Caco-2 (cell line): Measurements from ENCODE around the gene ASXL1. TPM values are rescaled to one million over a fixed set of nuclear protein-coding genes. Genes with fewer than 3 reads are reported as not detected.

ENCODE experiments used
- BruUV-seq: library from RNA; stranded (reverse); fragments of 400-500 nt; replicated peaks from 2 replicates; lab custom pipeline; 2021; lab: Mats Ljungman, UMichigan
- CTCF ChIA-PET: fragments of 300-600 bp; sonication (Branson Sonifier 250); formaldehyde crosslinking; loops from one replicate; lab custom pipeline; 2022; ENCODE audit warnings: antibody characterized with exemption; lab: Charles Lee
- POLR2A ChIA-PET: fragments of 300-600 bp; sonication (Branson Sonifier 250); formaldehyde crosslinking; loops from one replicate; lab custom pipeline; 2022; ENCODE audit warnings: antibody characterized with exemption; lab: Charles Lee
- DNase-seq, 2 experiments: peaks; one replicate each; pipeline versions ENCODE4 v3.0.0 to v3.0.0-alpha.2; 2020 to 2022
- H3K27me3 ChIP-seq: replicated peaks from 2 replicates; pipeline ENCODE4 v1.6.0; 2011; ENCODE audit warnings: low read length; ENCODE audit not compliant: control insufficient read depth, insufficient read depth
- H3K36me3 ChIP-seq: 2 replicates; pipeline ENCODE4 v1.5.1; 2011; ENCODE audit warnings: low read length; ENCODE audit not compliant: control insufficient read depth, insufficient read depth
- H3K4me1 ChIP-seq: fragments of 250-450 bp; sonication (Bioruptor Pico); 2 replicates; pipeline ENCODE4 v1.5.1; 2020; ENCODE audit warnings: mild to moderate bottlenecking
- H3K4me3 ChIP-seq: 2 replicates; pipeline ENCODE4 v1.5.1; 2011; ENCODE audit warnings: low read depth, mild to moderate bottlenecking, control low read depth, low read length
- H3K9me3 ChIP-seq: fragments of 250-450 bp; sonication (Bioruptor Pico); 2 replicates; pipeline ENCODE4 v1.5.1; 2020; ENCODE audit warnings: mild to moderate bottlenecking, moderate library complexity
- H3K27ac Mint-ChIP-seq: one replicate; pipeline ENCODE4 v1.8.0; 2022; ENCODE audit warnings: mixed read lengths; ENCODE audit not compliant: unreplicated experiment
- H3K27me3 Mint-ChIP-seq: one replicate; pipeline ENCODE4 v1.8.0; 2022; ENCODE audit warnings: mixed read lengths; ENCODE audit not compliant: insufficient read depth, unreplicated experiment
- H3K36me3 Mint-ChIP-seq: one replicate; pipeline ENCODE4 v1.8.0; 2022; ENCODE audit warnings: mild to moderate bottlenecking, mixed read lengths; ENCODE audit not compliant: insufficient read depth, unreplicated experiment
- H3K4me1 Mint-ChIP-seq: one replicate; pipeline ENCODE4 v1.8.0; 2022; ENCODE audit warnings: low read depth, mixed read lengths; ENCODE audit not compliant: unreplicated experiment
- H3K4me3 Mint-ChIP-seq: one replicate; pipeline ENCODE4 v1.8.0; 2022; ENCODE audit warnings: mild to moderate bottlenecking, moderate library complexity, mixed read lengths; ENCODE audit not compliant: unreplicated experiment
- H3K9me3 Mint-ChIP-seq: one replicate; pipeline ENCODE4 v1.8.0; 2022; ENCODE audit warnings: mixed read lengths; ENCODE audit not compliant: unreplicated experiment
- CTCF ChIP-seq, 2 experiments: fragments of 200-600 bp in 1 of 2; IDR thresholded peaks; 1 replicate in 1 of 2; 2 replicates in 1 of 2; pipeline versions ENCODE4 v1.5.1 to v1.8.0; 2011 to 2022; ENCODE audit warnings: antibody characterized with exemption in 1 of 2, control low read depth in 1 of 2, inconsistent platforms in 1 of 2, low read depth in 1 of 2, low read length in 1 of 2, mild to moderate bottlenecking in 1 of 2, moderate library complexity in 1 of 2; ENCODE audit not compliant: insufficient read depth in 1 of 2, severe bottlenecking in 1 of 2, unreplicated experiment in 1 of 2
- intact Hi-C: fragments of 100-400 bp; cut with micrococcal nuclease; formaldehyde crosslinking; loops from one replicate; pipeline ENCODE4 v1.10.0; 2022; ENCODE audit not compliant: unreplicated experiment
- total RNA-seq: library from RNA; stranded (reverse); gene quantifications from 2 replicates; pipeline ENCODE4 v1.2.3, GENCODE V29; 2022

The ASXL1 gene
- total RNA-seq, 1 experiment from 2014 or later = 226 TPM

GRCh38 chr20:32458061-32458836, 100.1 kb downstream of the ASXL1 start:
- no TSS peak for BruUV-seq
- Histone ChIP-seq H3K27me3 (no peaks in the 10 kb centered on the region), H3K36me3 (peaks cover 17% of the 10 kb centered on the region), H3K9me3 (no peaks in the 10 kb centered on the region), H3K4me1 (no peaks in the 10 kb centered on the region), H3K4me3 (no peak overlapping the region)
- no peak overlapping the region for H3K4me3 Mint-ChIP-seq
- H3K36me3 Mint-ChIP-seq = peaks cover 77% of the 10 kb centered on the region
- no peaks in the 10 kb centered on the region for H3K9me3 Mint-ChIP-seq
- CTCF ChIA-PET = no interaction called here
- intact Hi-C loops = no loop called here
- DNase-seq = no peak
- POLR2A ChIA-PET = no interaction called here
- H3K27me3 Mint-ChIP-seq = no peaks in the 10 kb centered on the region
- no peak for TF ChIP-seq CTCF (IDR thresholded peaks at IDR 0.05; ENCODE audit: insufficient read depth in 1 of 2, low read depth in 1 of 2, low read length in 1 of 2, severe bottlenecking in 1 of 2, unreplicated experiment in 1 of 2)
- H3K27ac Mint-ChIP-seq = peak overlapping the region; percentile 55
- peaks cover 6% of the 10 kb centered on the region for H3K4me1 Mint-ChIP-seq

GRCh38 chr20:32458837-32459220, 100.7 kb downstream of the ASXL1 start:
- ChIA-PET CTCF (no interaction called here), POLR2A (no interaction called here)
- peak overlapping the region; percentile 55 for H3K27ac Mint-ChIP-seq
- no peaks in the 10 kb centered on the region for H3K27me3 ChIP-seq
- H3K9me3 Mint-ChIP-seq = no peaks in the 10 kb centered on the region
- no peaks in the 10 kb centered on the region for H3K27me3 Mint-ChIP-seq
- H3K36me3 Mint-ChIP-seq = peaks cover 77% of the 10 kb centered on the region
- no peak overlapping the region for H3K4me3 Mint-ChIP-seq
- TF ChIP-seq CTCF (IDR thresholded peaks at IDR 0.05; ENCODE audit: insufficient read depth in 1 of 2, low read depth in 1 of 2, low read length in 1 of 2, severe bottlenecking in 1 of 2, unreplicated experiment in 1 of 2) = no peak
- H3K4me1 ChIP-seq = no peaks in the 10 kb centered on the region
- H3K9me3 ChIP-seq = no peaks in the 10 kb centered on the region
- peaks cover 6% of the 10 kb centered on the region for H3K4me1 Mint-ChIP-seq
- no peak overlapping the region for H3K4me3 ChIP-seq
- intact Hi-C loops = no loop called here
- BruUV-seq = no TSS peak
- peaks cover 14% of the 10 kb centered on the region for H3K36me3 ChIP-seq
- DNase-seq = no peak

- Histone ChIP-seq H3K27me3 (no peaks in the 10 kb centered on the region), H3K36me3 (peaks cover 11% of the 10 kb centered on the region), H3K9me3 (no peaks in the 10 kb centered on the region), H3K4me3 (no peak overlapping the region), H3K4me1 (no peaks in the 10 kb centered on the region)
- no peaks in the 10 kb centered on the region for H3K27me3 Mint-ChIP-seq
- no TSS peak for BruUV-seq
- DNase-seq = no peak
- H3K4me3 Mint-ChIP-seq = no peak overlapping the region
- no peaks in the 10 kb centered on the region for H3K9me3 Mint-ChIP-seq
- peaks cover 6% of the 10 kb centered on the region for H3K4me1 Mint-ChIP-seq
- peaks cover 79% of the 10 kb centered on the region for H3K36me3 Mint-ChIP-seq
- intact Hi-C loops = no loop called here
- no peak for TF ChIP-seq CTCF (IDR thresholded peaks at IDR 0.05; ENCODE audit: insufficient read depth in 1 of 2, low read depth in 1 of 2, low read length in 1 of 2, severe bottlenecking in 1 of 2, unreplicated experiment in 1 of 2)
- ChIA-PET CTCF (no interaction called here), POLR2A (no interaction called here)
- peak overlapping the region; percentile 42 for H3K27ac Mint-ChIP-seq
These were observed 102.1 kb downstream of the ASXL1 start for GRCh38 chr20:32460231-32460630.
